Measurements from ENCODE around the gene NRG3.

DNA sequence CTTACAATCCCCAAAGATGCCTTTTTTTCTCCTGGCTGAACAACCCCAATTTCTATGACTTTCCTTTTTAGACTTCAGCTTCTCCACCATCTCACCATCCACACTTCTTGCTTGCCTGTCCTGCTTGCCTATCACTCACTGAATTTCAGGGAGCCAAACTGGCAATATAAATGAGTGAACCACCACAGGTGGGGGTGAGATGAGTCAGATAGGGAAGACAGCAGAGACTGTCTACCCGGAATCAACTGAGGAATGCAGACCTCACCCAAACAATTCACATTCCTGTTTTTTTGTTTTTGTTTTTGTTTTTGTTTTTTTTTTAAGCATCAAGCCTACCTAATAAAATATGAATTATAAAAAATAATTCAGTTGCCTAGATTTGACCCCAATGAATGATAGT is 273.8 kb downstream of the NRG3 start:
- TF ChIP-seq POLR2A (IDR thresholded peaks at IDR 0.05; ENCODE audit: low read depth, low read length), result no peak
- no peak for TF ChIP-seq POLR2AphosphoS5 (IDR thresholded peaks at IDR 0.05; ENCODE audit: low read depth, low read length)
- no peak for TF ChIP-seq TAF1 (IDR thresholded peaks at IDR 0.05; ENCODE audit: borderline replicate concordance, low read depth, low read length)

Data from GM12892 (cell line).